GM12878 (cell line): ENCODE data around the gene VMP1.

ENCODE experiments used
- CEBPZ ChIP-seq: fragments of 150-350 bp; IDR thresholded peaks from 2 replicates; pipeline ENCODE4 v1.6.1; 2016; ENCODE audit warnings: low read depth, low read length
- CTCF ChIP-seq, 3 experiments: IDR thresholded peaks in 2 of 3; conservative IDR thresholded peaks in 1 of 3; 2 replicates each; pipeline ENCODE4 v1.5.1; 2011; ENCODE audit warnings: low read depth in 3 of 3, low read length in 3 of 3, mild to moderate bottlenecking in 3 of 3, control low read depth in 2 of 3, moderate library complexity in 2 of 3, inconsistent platforms in 1 of 3, mixed read lengths in 1 of 3; ENCODE audit not compliant: control insufficient read depth in 2 of 3, insufficient read depth in 1 of 3; ENCODE audit errors: extremely low read depth in 1 of 3
- IRF4 ChIP-seq: IDR thresholded peaks from 2 replicates; pipeline ENCODE4 v1.6.1; 2011; ENCODE audit warnings: low read depth, low read length
- JUND ChIP-seq: IDR thresholded peaks from 2 replicates; pipeline ENCODE4 v1.6.1; 2012; ENCODE audit warnings: low read depth, mild to moderate bottlenecking, low read length, improper control_type of control experiment, moderate library complexity
- POLR2AphosphoS5 ChIP-seq: IDR thresholded peaks from 2 replicates; pipeline ENCODE4 v1.6.1; 2011; ENCODE audit warnings: mild to moderate bottlenecking, low read length, inconsistent platforms
- SREBF2 ChIP-seq: IDR thresholded peaks from 2 replicates; pipeline ENCODE4 v1.6.1; 2012; ENCODE audit warnings: mild to moderate bottlenecking, low read length

- no peak for TF ChIP-seq JUND
- no peak for TF ChIP-seq SREBF2
- TF ChIP-seq CTCF (IDR thresholded peaks at IDR 0.05 in 2 of 3, conservative IDR thresholded peaks at IDR 0.05 in 1 of 3; ENCODE audit: control insufficient read depth in 2 of 3, extremely low read depth in 1 of 3, insufficient read depth in 1 of 3, low read depth in 3 of 3, low read length in 3 of 3) = no peak
- TF ChIP-seq CEBPZ = no peak
- no peak for TF ChIP-seq POLR2AphosphoS5
- TF ChIP-seq IRF4 = no peak
These were observed 72.1 kb downstream of the VMP1 start for GRCh38 chr17:59779521-59779920.
